HCT116 (cell line): Measurements from ENCODE around the gene LDB2. TPM values are rescaled to one million over a fixed set of nuclear protein-coding genes. Genes with fewer than 3 reads are reported as not detected.

Experiments used
- ATAC-seq: fragments of 200-7000 bp; cut with Tn5 transposase; 2 replicates; pipeline ENCODE4 v1.9.1; 2020; ENCODE audit warnings: mild to moderate bottlenecking, moderate library complexity
- BruUV-seq: library from RNA; stranded (reverse); fragments of 400-500 nt; replicated peaks from 2 replicates; lab custom pipeline; 2021; lab: Mats Ljungman, UMichigan
- CTCF ChIA-PET: fragments of 300-600 bp; sonication (Branson Sonifier 250); formaldehyde crosslinking; loops from one replicate; lab custom pipeline; 2021; ENCODE audit warnings: antibody characterized with exemption; lab: Charles Lee
- POLR2A ChIA-PET: fragments of 300-600, 350-600 bp; sonication (Branson Sonifier 250); formaldehyde crosslinking; loops from one replicate; lab custom pipeline; 2021; ENCODE audit warnings: antibody characterized with exemption; lab: Charles Lee
- RAD21 ChIA-PET, 2 experiments: fragments of 300-600 bp; sonication (Branson Sonifier 250); formaldehyde crosslinking; loops; one replicate each; lab custom pipeline; 2023; ENCODE audit warnings: low total read pairs in 2 of 2; ENCODE audit not compliant: uncharacterized antibody in 2 of 2, unreplicated experiment in 2 of 2, low non-redundant PET in 1 of 2; lab: Charles Lee
- DNase-seq: peaks from one replicate; pipeline ENCODE4 v3.0.0-alpha.2; 2010; ENCODE audit warnings: low read depth, low spot score
- H2AFZ ChIP-seq: fragments of 200-600 bp; shearing (Covaris generic), sonication (generic); 2 replicates; pipeline ENCODE4 v1.6.1; 2017; ENCODE audit warnings: low read depth, mixed run types, mixed read lengths, antibody characterized with exemption, low read length; ENCODE audit not compliant: poor library complexity, severe bottlenecking
- H3K27ac ChIP-seq: 2 replicates; pipeline ENCODE4 v1.5.1; 2012; ENCODE audit warnings: low read depth, low read length
- H3K27me3 ChIP-seq: fragments of 200-600 bp; sonication (generic); 2 replicates; pipeline ENCODE4 v1.6.1; 2016; ENCODE audit warnings: mixed run types, low read length, mixed read lengths; ENCODE audit not compliant: insufficient read depth
- H3K36me3 ChIP-seq, 2 experiments: fragments of 200-500 bp in 1 of 2; fragments of 200-600 bp in 1 of 2; sonication (Bioruptor generic) in 1 of 2; sonication (generic) in 1 of 2; 2 replicates each; pipeline versions ENCODE4 v1.5.1 to v1.6.1; 2014 to 2016; ENCODE audit warnings: low read length in 2 of 2, inconsistent platforms in 1 of 2, mixed read lengths in 1 of 2, mixed run types in 1 of 2; ENCODE audit not compliant: insufficient read depth in 2 of 2, control insufficient read depth in 1 of 2
- H3K4me1 ChIP-seq, 2 experiments: fragments of 200-600 bp in 1 of 2; sonication (generic) in 1 of 2; 2 replicates each; pipeline versions ENCODE4 v1.5.1 to v1.6.1; 2012 to 2017; ENCODE audit warnings: low read length in 2 of 2, inconsistent platforms in 1 of 2, mild to moderate bottlenecking in 1 of 2, mixed read lengths in 1 of 2, mixed run types in 1 of 2, moderate library complexity in 1 of 2; ENCODE audit not compliant: insufficient read depth in 2 of 2, control insufficient read depth in 1 of 2
- H3K4me2 ChIP-seq: fragments of 200-600 bp; sonication (generic); 2 replicates; pipeline ENCODE4 v1.6.1; 2017; ENCODE audit warnings: mixed run types, low read length, mixed read lengths
- H3K4me3 ChIP-seq, 2 experiments: fragments of 200-600 bp in 1 of 2; sonication (generic) in 1 of 2; replicated peaks in 1 of 2; 2 replicates each; pipeline ENCODE4 v1.5.1; 2011 to 2016; ENCODE audit warnings: low read length in 2 of 2, control low read depth in 1 of 2, low read depth in 1 of 2, mild to moderate bottlenecking in 1 of 2, mixed read lengths in 1 of 2, mixed run types in 1 of 2
- H3K79me2 ChIP-seq: fragments of 200-600 bp; sonication (generic); 2 replicates; pipeline ENCODE4 v1.6.1; 2017; ENCODE audit warnings: mild to moderate bottlenecking, mixed run types, low read length, moderate library complexity, mixed read lengths; ENCODE audit not compliant: insufficient read depth
- H3K9ac ChIP-seq: fragments of 200-600 bp; sonication (generic); 2 replicates; pipeline ENCODE4 v1.6.1; 2016; ENCODE audit warnings: low read length, mixed read lengths
- H3K9me2 ChIP-seq: fragments of 200-600 bp; sonication (generic), shearing (Covaris generic); 2 replicates; pipeline ENCODE4 v1.6.1; 2017; ENCODE audit warnings: mixed run types, mild to moderate bottlenecking, moderate library complexity; ENCODE audit not compliant: insufficient read depth
- H3K9me3 ChIP-seq, 2 experiments: fragments of 200-500 bp in 1 of 2; fragments of 200-600 bp in 1 of 2; sonication (Bioruptor generic) in 1 of 2; sonication (generic) in 1 of 2; 2 replicates each; pipeline ENCODE4 v1.6.1; 2014 to 2017; ENCODE audit warnings: low read length in 2 of 2, mixed read lengths in 2 of 2, inconsistent platforms in 1 of 2, low read depth in 1 of 2, mild to moderate bottlenecking in 1 of 2, mixed run types in 1 of 2, moderate library complexity in 1 of 2; ENCODE audit not compliant: control insufficient read depth in 1 of 2, insufficient read depth in 1 of 2
- H4K20me1 ChIP-seq: fragments of 200-600 bp; sonication (generic), shearing (Covaris generic); 2 replicates; pipeline ENCODE4 v1.6.1; 2017; ENCODE audit warnings: mixed run types, mild to moderate bottlenecking, moderate library complexity; ENCODE audit not compliant: insufficient read depth
- CBX3 ChIP-seq: IDR thresholded peaks from 2 replicates; pipeline ENCODE4 v1.6.1; 2012; ENCODE audit warnings: low read depth
- JUND ChIP-seq: IDR thresholded peaks from 2 replicates; pipeline ENCODE4 v1.6.1; 2012
- POLR2AphosphoS5 ChIP-seq: IDR thresholded peaks from 2 replicates; pipeline ENCODE4 v1.6.1; 2011; ENCODE audit warnings: mild to moderate bottlenecking, low read depth, low read length, moderate library complexity
- RAD21 ChIP-seq: IDR thresholded peaks from 2 replicates; pipeline ENCODE4 v1.6.1; 2012; ENCODE audit warnings: low read depth, mild to moderate bottlenecking
- SP1 ChIP-seq: IDR thresholded peaks from 2 replicates; pipeline ENCODE4 v1.6.1; 2012; ENCODE audit warnings: low read depth
- SRF ChIP-seq: IDR thresholded peaks from 2 replicates; pipeline ENCODE4 v1.6.1; 2012; ENCODE audit warnings: low read depth
- YY1 ChIP-seq: IDR thresholded peaks from 2 replicates; pipeline ENCODE4 v1.6.1; 2011; ENCODE audit warnings: low read length, low read depth, moderate library complexity, mild to moderate bottlenecking; ENCODE audit not compliant: insufficient replicate concordance; ENCODE audit errors: extremely low read depth
- ZBTB33 ChIP-seq: IDR thresholded peaks from 2 replicates; pipeline ENCODE4 v1.6.1; 2011; ENCODE audit warnings: mild to moderate bottlenecking, low read length, moderate library complexity; ENCODE audit not compliant: insufficient replicate concordance; ENCODE audit errors: extremely low read depth
- intact Hi-C: fragments of 100-400 bp; cut with micrococcal nuclease; formaldehyde crosslinking; loops from 2 replicates; pipeline ENCODE4 v1.10.0; 2022
- total RNA-seq: library from RNA; stranded (reverse); gene quantifications from one replicate; pipeline ENCODE4 v1.2.1, GENCODE V29; 2021; ENCODE audit not compliant: unreplicated experiment

LDB2 gene
- total RNA-seq, 1 experiment from 2014 or later, result 0.12 TPM

- H2AFZ ChIP-seq, result no peak overlapping the region
- TF ChIP-seq SRF, result no peak
- no peak for TF ChIP-seq JUND
- no peak for TF ChIP-seq CBX3
- no peak for TF ChIP-seq SP1
- intact Hi-C loops, result no loop called here
- no TSS peak for BruUV-seq
- H3K79me2 ChIP-seq, result no peaks in the 10 kb centered on the region
- no peak overlapping the region for H3K4me3 ChIP-seq
- H3K36me3 ChIP-seq, result no peaks in the 10 kb centered on the region
- ATAC-seq (no peak), DNase-seq (no peak)
- no peak overlapping the region for H3K9ac ChIP-seq
- no peaks in the 10 kb centered on the region for H3K9me3 ChIP-seq
- H3K9me2 ChIP-seq, result no peaks in the 10 kb centered on the region
- no peaks in the 10 kb centered on the region; the same call in 1 of the 2 replicates for H4K20me1 ChIP-seq
- H3K27ac ChIP-seq, result no peak overlapping the region
- RAD21 ChIA-PET, result no interaction called here
- no peak overlapping the region for H3K4me2 ChIP-seq
- POLR2A ChIA-PET, result no interaction called here
- H3K27me3 ChIP-seq, result no peaks in the 10 kb centered on the region
- CTCF ChIA-PET, result no interaction called here
- H3K4me1 ChIP-seq, result no peaks in the 10 kb centered on the region
Measured at GRCh38 chr4:16733509-16733908, 164.9 kb downstream of the LDB2 start.

- POLR2A ChIA-PET, result no interaction called here
- Histone ChIP-seq H3K27me3 (no peaks in the 10 kb centered on the region), H3K4me2 (no peak overlapping the region), H3K9me3 (no peaks in the 10 kb centered on the region), H3K9me2 (no peaks in the 10 kb centered on the region), H3K4me3 (no peak overlapping the region), H4K20me1 (no peaks in the 10 kb centered on the region; the same call in 1 of the 2 replicates), H3K9ac (no peak overlapping the region), H3K4me1 (no peaks in the 10 kb centered on the region), H3K36me3 (no peaks in the 10 kb centered on the region), H3K79me2 (no peaks in the 10 kb centered on the region), H2AFZ (no peak overlapping the region), H3K27ac (no peak overlapping the region)
- RAD21 ChIA-PET, result no interaction called here
- ATAC-seq (no peak), DNase-seq (no peak)
- intact Hi-C loops, result no loop called here
- BruUV-seq, result no TSS peak
- TF ChIP-seq YY1, result no peak
- TF ChIP-seq JUND, result no peak
- TF ChIP-seq POLR2AphosphoS5, result no peak
- no peak for TF ChIP-seq RAD21
- TF ChIP-seq ZBTB33, result no peak
- CTCF ChIA-PET, result no interaction called here
Measured at GRCh38 chr4:16732741-16733140, 165.7 kb downstream of the LDB2 start.
